Measurements from ENCODE around the gene GRAMD2B. TPM values are rescaled to one million over a fixed set of nuclear protein-coding genes. Genes with fewer than 3 reads are reported as not detected.

GRAMD2B gene
- total and polyA plus RNA-seq, 2 of the 8 experiments (the other 6 are each of a cell fraction or from before 2014, with no cell fraction given): 6.4 to 9.4 TPM

- no peak overlapping the region for H2BK120ac ChIP-seq (replicated peaks; ENCODE audit: low read depth, low read length)
- no peak overlapping the region for H4K91ac ChIP-seq (replicated peaks; ENCODE audit: insufficient read length, low read length)
- no peak overlapping the region for H3K4me2 ChIP-seq (ENCODE audit: insufficient read depth in 1 of 2, low read depth in 2 of 2, low read length in 2 of 2)
- no peak overlapping the region for H3K4ac ChIP-seq (replicated peaks; ENCODE audit: insufficient read length, low read depth, low read length)
- H3K56ac ChIP-seq (replicated peaks; ENCODE audit: insufficient read length, low read depth, low read length): no peak overlapping the region
- H3K36me3 ChIP-seq (ENCODE audit: control insufficient read depth in 2 of 4, insufficient read depth in 4 of 4, low read length in 3 of 4): no peaks in the 10 kb centered on the region
- no peaks in the 10 kb centered on the region for H3K79me2 ChIP-seq (ENCODE audit: control insufficient read depth in 1 of 2, insufficient read depth in 2 of 2, low read length in 2 of 2)
- TF ChIP-seq POLR2AphosphoS5 (IDR thresholded peaks at IDR 0.05; ENCODE audit: low read depth, low read length) (no peak), CBX8 (IDR thresholded peaks at IDR 0.05; ENCODE audit: borderline replicate concordance, low read depth, low read length) (no peak), RNF2 (IDR thresholded peaks at IDR 0.05; ENCODE audit: borderline replicate concordance, low read depth, low read length, missing control alignments, poor library complexity, severe bottlenecking) (no peak), CHD1 (IDR thresholded peaks at IDR 0.05; ENCODE audit: low read depth, low read length) (no peak), NRF1 (IDR thresholded peaks at IDR 0.05; ENCODE audit: low read depth, low read length) (no peak), CBX5 (IDR thresholded peaks at IDR 0.05; ENCODE audit: low read depth, low read length) (no peak), SUZ12 (IDR thresholded peaks at IDR 0.05; ENCODE audit: low read length) (no peak), POLR2A (IDR thresholded peaks at IDR 0.05; ENCODE audit: control extremely low read depth in 1 of 2, low read depth in 2 of 2, low read length in 2 of 2) (no peak), SP2 (IDR thresholded peaks at IDR 0.05; ENCODE audit: low read length) (no peak), SIN3A (conservative IDR thresholded peaks at IDR 0.05 in 1 of 2, IDR thresholded peaks at IDR 0.05 in 1 of 2; ENCODE audit: low read depth in 1 of 2, low read length in 2 of 2) (no peak)
- TF ChIP-seq, protein P1, sequence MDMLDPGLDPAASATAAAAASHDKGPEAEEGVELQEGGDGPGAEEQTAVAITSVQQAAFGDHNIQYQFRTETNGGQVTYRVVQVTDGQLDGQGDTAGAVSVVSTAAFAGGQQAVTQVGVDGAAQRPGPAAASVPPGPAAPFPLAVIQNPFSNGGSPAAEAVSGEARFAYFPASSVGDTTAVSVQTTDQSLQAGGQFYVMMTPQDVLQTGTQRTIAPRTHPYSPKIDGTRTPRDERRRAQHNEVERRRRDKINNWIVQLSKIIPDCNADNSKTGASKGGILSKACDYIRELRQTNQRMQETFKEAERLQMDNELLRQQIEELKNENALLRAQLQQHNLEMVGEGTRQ (IDR thresholded peaks at IDR 0.05; ENCODE audit: low read length): no peak
- no peak overlapping the region for H3K14ac ChIP-seq (ENCODE audit: insufficient read length)
- no peak overlapping the region for H3K27ac ChIP-seq (ENCODE audit: low read depth, low read length)
- no peak overlapping the region for H2AFZ ChIP-seq (ENCODE audit: low read length)
- WGBS, 2 experiments (ENCODE audit: extremely low coverage in 1 of 2, insufficient coverage in 1 of 2, insufficient read length in 1 of 2, insufficient replicate concordance in 2 of 2, low coverage in 1 of 2, low lambda C conversion rate in 2 of 2, missing lambda C conversion rate in 1 of 2): 96% methylated on average over 4 of the region's 4 CpGs; no CpG with 5 or more reads in 1 of the 2 experiments
- H2BK20ac ChIP-seq (ENCODE audit: low read length): no peak overlapping the region
- H2BK15ac ChIP-seq (ENCODE audit: low read length): no peak overlapping the region
- FAIRE-seq: no peak
- no peaks in the 10 kb centered on the region for H3K27me3 ChIP-seq (replicated peaks in 1 of 4; ENCODE audit: control insufficient read depth in 3 of 4, extremely low read depth in 1 of 4, insufficient read depth in 3 of 4, low read length in 3 of 4)
- no peaks in the 10 kb centered on the region for H3K9me3 ChIP-seq (ENCODE audit: insufficient read depth in 2 of 2, low read depth in 1 of 2, low read length in 1 of 2)
- H2AK5ac ChIP-seq (ENCODE audit: low read depth, low read length): no peak overlapping the region
- H3K23me2 ChIP-seq (ENCODE audit: low read depth, low read length): no peaks in the 10 kb centered on the region
- H3K4me1 ChIP-seq (replicated peaks in 1 of 4; ENCODE audit: control insufficient read depth in 3 of 4, insufficient read depth in 4 of 4, low read length in 3 of 4): peaks cover 0 to 3% (median 0%) of the 10 kb centered on the region in 4 experiments; a peak in 1 of 7 replicates
- ChIA-PET CTCF (ENCODE audit: partially characterized antibody) (interaction anchor here (0.6 to 11.4 kb wide), 3 partner anchors 14 to 164 kb away, joined by 3 to 87 read pairs (median 3); partner anchors contain the start of gene PHAX), POLR2A (ENCODE audit: partially characterized antibody) (no interaction called here)
- H3K18ac ChIP-seq (ENCODE audit: extremely low read depth, low read length): no peak overlapping the region
- no peak for DNase-seq (ENCODE audit: low read depth in 1 of 2, low spot score in 2 of 2)
- no peaks in the 10 kb centered on the region for H3K79me1 ChIP-seq (ENCODE audit: low read depth, low read length)
- H3K9ac ChIP-seq (replicated peaks in 1 of 4; ENCODE audit: extremely low read depth in 1 of 4, low read depth in 3 of 4, low read length in 3 of 4): no peak overlapping the region
- H4K20me1 ChIP-seq (replicated peaks in 1 of 2; ENCODE audit: control insufficient read depth in 1 of 2, insufficient read depth in 2 of 2, low read length in 2 of 2): no peaks in the 10 kb centered on the region
- no peak overlapping the region for H3K4me3 ChIP-seq (ENCODE audit: extremely low read depth in 1 of 4, insufficient read depth in 2 of 4, low read depth in 3 of 4, low read length in 4 of 4)
- H4K5ac ChIP-seq (ENCODE audit: insufficient read length, low read depth, low read length): no peak overlapping the region
- H4K8ac ChIP-seq (ENCODE audit: extremely low read depth, insufficient read depth, low read length): no peak overlapping the region
- H2BK12ac ChIP-seq (ENCODE audit: low read depth, low read length): no peak overlapping the region
- H3K23ac ChIP-seq (ENCODE audit: insufficient read length): no peak overlapping the region
- H2BK5ac ChIP-seq (ENCODE audit: low read depth, low read length): no peak overlapping the region
Observed at GRCh38 chr5:126513703-126514102, 90.5 kb downstream of the GRAMD2B start.

Data from H1 (cell line).